Measurements from ENCODE around the gene CLIP2.

GRCh38 chr7:74266191-74266963 lies 22.8 kb upstream of the CLIP2 start:
- no peak for TF ChIP-seq EZH2phosphoT487 (IDR thresholded peaks at IDR 0.05; ENCODE audit: low read length)
- TF ChIP-seq EZH2 (optimal IDR thresholded peaks at IDR 0.05; ENCODE audit: low read depth, low read length), result no peak
- TF ChIP-seq, protein P1, sequence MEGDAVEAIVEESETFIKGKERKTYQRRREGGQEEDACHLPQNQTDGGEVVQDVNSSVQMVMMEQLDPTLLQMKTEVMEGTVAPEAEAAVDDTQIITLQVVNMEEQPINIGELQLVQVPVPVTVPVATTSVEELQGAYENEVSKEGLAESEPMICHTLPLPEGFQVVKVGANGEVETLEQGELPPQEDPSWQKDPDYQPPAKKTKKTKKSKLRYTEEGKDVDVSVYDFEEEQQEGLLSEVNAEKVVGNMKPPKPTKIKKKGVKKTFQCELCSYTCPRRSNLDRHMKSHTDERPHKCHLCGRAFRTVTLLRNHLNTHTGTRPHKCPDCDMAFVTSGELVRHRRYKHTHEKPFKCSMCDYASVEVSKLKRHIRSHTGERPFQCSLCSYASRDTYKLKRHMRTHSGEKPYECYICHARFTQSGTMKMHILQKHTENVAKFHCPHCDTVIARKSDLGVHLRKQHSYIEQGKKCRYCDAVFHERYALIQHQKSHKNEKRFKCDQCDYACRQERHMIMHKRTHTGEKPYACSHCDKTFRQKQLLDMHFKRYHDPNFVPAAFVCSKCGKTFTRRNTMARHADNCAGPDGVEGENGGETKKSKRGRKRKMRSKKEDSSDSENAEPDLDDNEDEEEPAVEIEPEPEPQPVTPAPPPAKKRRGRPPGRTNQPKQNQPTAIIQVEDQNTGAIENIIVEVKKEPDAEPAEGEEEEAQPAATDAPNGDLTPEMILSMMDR (IDR thresholded peaks at IDR 0.05; ENCODE audit: low read length), result no peak

Data from MM.1S (cell line).